ENCODE measurements around the gene ABCB8. TPM values are rescaled to one million over a fixed set of nuclear protein-coding genes. Genes with fewer than 3 reads are reported as not detected.
"Not testable (repeated sequence)": the region's sequence is repeated elsewhere in the genome, so short reads cannot be mapped to it uniquely, and the experiment has no call there.

ABCB8 gene
- total and polyA plus RNA-seq, 2 experiments from 2014 or later = 29.6 to 31.6 TPM

- Histone ChIP-seq H3F3A (ENCODE audit: insufficient read depth) (no peaks in the 10 kb centered on the region), H3K27me3 (replicated peaks; ENCODE audit: insufficient read depth) (peaks cover 19% of the 10 kb centered on the region), H3K4me2 (ENCODE audit: unreplicated experiment) (no peak overlapping the region), H2AFZ (no peak overlapping the region), H3K9me3 (ENCODE audit: low read depth) (no peaks in the 10 kb centered on the region), H3K9ac (no peak overlapping the region), H4K20me1 (ENCODE audit: insufficient read depth) (no peaks in the 10 kb centered on the region), H3K9me2 (ENCODE audit: insufficient read depth) (no peaks in the 10 kb centered on the region), H3K4me3 (no peak overlapping the region), H3K79me2 (ENCODE audit: insufficient read depth) (no peaks in the 10 kb centered on the region), H3K4me1 (ENCODE audit: insufficient read depth) (no peaks in the 10 kb centered on the region), H3K36me3 (ENCODE audit: low read depth) (no peaks in the 10 kb centered on the region), H3K27ac (no peak overlapping the region)
- DNase-seq = no peak
- TF ChIP-seq EZH2 (IDR thresholded peaks at IDR 0.05; ENCODE audit: insufficient read depth, poor library complexity, severe bottlenecking) (no peak), EZH2phosphoT487 (IDR thresholded peaks at IDR 0.05; ENCODE audit: insufficient read depth, low read depth) (no peak)
- in situ Hi-C loops (cut with MboI) = no loop called here
- 32 to 42% methylated on average over 4 to 7 of the region's 7 CpGs for WGBS, 2 experiments (ENCODE audit: low coverage in 1 of 2, low lambda C conversion rate in 2 of 2, missing lambda C conversion rate in 2 of 2)
Observed at GRCh38 chr7:151020231-151020630, 8.0 kb upstream of the ABCB8 start.

GRCh38 chr7:151023232-151023631 lies 5.0 kb upstream of the ABCB8 start:
- Histone ChIP-seq H3K36me3 (ENCODE audit: low read depth) (no peaks in the 10 kb centered on the region), H4K20me1 (ENCODE audit: insufficient read depth) (no peaks in the 10 kb centered on the region), H3K79me2 (ENCODE audit: insufficient read depth) (no peaks in the 10 kb centered on the region), H3F3A (ENCODE audit: insufficient read depth) (no peaks in the 10 kb centered on the region), H3K9me2 (ENCODE audit: insufficient read depth) (no peaks in the 10 kb centered on the region), H3K4me1 (ENCODE audit: insufficient read depth) (0 out of 2 replicates have a peak, but pooled peaks cover 3% of the 10 kb centered on the region), H3K4me2 (ENCODE audit: unreplicated experiment) (no peak overlapping the region), H3K27ac (no peak overlapping the region), H3K4me3 (no peak overlapping the region), H2AFZ (no peak overlapping the region), H3K9me3 (ENCODE audit: low read depth) (no peaks in the 10 kb centered on the region), H3K9ac (no peak overlapping the region), H3K27me3 (replicated peaks; ENCODE audit: insufficient read depth) (peaks cover 19% of the 10 kb centered on the region)
- WGBS, 2 experiments (ENCODE audit: low coverage in 1 of 2, low lambda C conversion rate in 2 of 2, missing lambda C conversion rate in 2 of 2) = 64 to 69% methylated on average over 10 of the region's 10 CpGs
- in situ Hi-C loops (cut with MboI) = no loop called here
- DNase-seq = no peak
- TF ChIP-seq EZH2 (IDR thresholded peaks at IDR 0.05; ENCODE audit: insufficient read depth, poor library complexity, severe bottlenecking) (no peak), EZH2phosphoT487 (IDR thresholded peaks at IDR 0.05; ENCODE audit: insufficient read depth, low read depth) (no peak)

- Histone ChIP-seq H3K27ac (no peak within 1 kb of the TSS), H3K79me2 (ENCODE audit: insufficient read depth) (peaks cover 8% of the 10 kb centered on the region), H3K9me2 (ENCODE audit: insufficient read depth) (no peaks in the 10 kb centered on the region), H3K4me1 (ENCODE audit: insufficient read depth) (peaks cover 9% of the 10 kb centered on the region; the same call in 1 of the 2 replicates), H3F3A (ENCODE audit: insufficient read depth) (no peaks in the 10 kb centered on the region), H3K9me3 (ENCODE audit: low read depth) (no peaks in the 10 kb centered on the region), H3K4me3 (no peak within 1 kb of the TSS), H4K20me1 (ENCODE audit: insufficient read depth) (no peaks in the 10 kb centered on the region), H3K9ac (no peak within 1 kb of the TSS), H3K36me3 (ENCODE audit: low read depth) (no peaks in the 10 kb centered on the region), H2AFZ (no peak within 1 kb of the TSS), H3K27me3 (replicated peaks; ENCODE audit: insufficient read depth) (peaks cover 14% of the 10 kb centered on the region), H3K4me2 (ENCODE audit: unreplicated experiment) (no peak within 1 kb of the TSS)
- 30 to 40% methylated on average over 4 of the region's 4 CpGs for WGBS, 2 experiments (ENCODE audit: low coverage in 1 of 2, low lambda C conversion rate in 2 of 2, missing lambda C conversion rate in 2 of 2)
- no peak for TF ChIP-seq EZH2phosphoT487 (IDR thresholded peaks at IDR 0.05; ENCODE audit: insufficient read depth, low read depth)
- no peak for TF ChIP-seq EZH2 (IDR thresholded peaks at IDR 0.05; ENCODE audit: insufficient read depth, poor library complexity, severe bottlenecking)
- no peak for DNase-seq
- in situ Hi-C loops (cut with MboI) = no loop called here
Observed at GRCh38 chr7:151024435-151025056, 3.7 kb upstream of the ABCB8 start, which contains the start of gene ATG9B. ATG9B (minus strand) TSS chr7:151024494; CDS start chr7:151024423, 71 bp downstream.

DNA sequence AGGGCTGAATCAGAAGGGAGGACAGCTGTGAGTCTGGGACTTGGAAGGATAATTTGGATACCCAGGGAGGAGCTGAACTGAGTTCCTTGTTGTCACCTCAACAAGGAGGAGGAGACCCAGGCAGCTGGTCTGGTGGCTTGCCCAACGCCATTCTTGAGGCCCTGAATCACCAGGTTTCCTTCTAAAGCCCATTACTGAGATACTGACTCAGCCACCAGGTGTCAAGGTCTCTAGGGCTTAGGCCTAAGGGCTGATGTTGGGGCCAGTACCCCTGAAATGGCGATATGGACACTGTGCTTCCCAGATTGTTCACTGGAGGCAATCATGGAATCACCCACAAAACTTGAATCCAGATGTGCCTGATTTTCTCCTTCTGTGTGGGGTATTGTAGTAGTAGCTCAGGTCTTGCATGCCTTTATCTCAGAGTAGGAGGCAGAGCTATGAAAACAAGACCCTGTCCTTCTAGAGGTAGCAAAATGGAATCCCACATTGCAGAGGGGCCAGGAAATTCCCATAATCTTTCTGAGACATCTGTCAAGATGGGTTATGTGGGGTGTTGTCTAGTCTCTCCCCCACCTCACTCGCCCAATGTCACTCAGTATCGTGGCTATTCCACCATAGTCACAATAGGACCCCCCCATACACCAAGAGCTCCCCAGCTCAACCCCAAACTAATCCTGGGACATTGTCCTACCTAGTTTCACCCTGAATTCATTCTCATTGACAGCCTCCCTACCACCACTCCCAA lies 2.2 kb upstream of the ABCB8 start:
- in situ Hi-C loops (cut with MboI) = no loop called here
- no peaks in the 10 kb centered on the region for H4K20me1 ChIP-seq (ENCODE audit: insufficient read depth)
- WGBS, 2 experiments (ENCODE audit: low coverage in 1 of 2, low lambda C conversion rate in 2 of 2, missing lambda C conversion rate in 2 of 2) = 61% methylated on average over 4 of the region's 4 CpGs
- no peak overlapping the region for H2AFZ ChIP-seq
- no peaks in the 10 kb centered on the region for H3K36me3 ChIP-seq (ENCODE audit: low read depth)
- peaks cover 10% of the 10 kb centered on the region; the same call in 1 of the 2 replicates for H3K4me1 ChIP-seq (ENCODE audit: insufficient read depth)
- H3K27ac ChIP-seq = no peak overlapping the region
- H3K9me3 ChIP-seq (ENCODE audit: low read depth) = no peaks in the 10 kb centered on the region
- peak; percentile 56 for DNase-seq
- no peaks in the 10 kb centered on the region for H3K9me2 ChIP-seq (ENCODE audit: insufficient read depth)
- H3K4me3 ChIP-seq = no peak overlapping the region
- no peaks in the 10 kb centered on the region for H3K27me3 ChIP-seq (replicated peaks; ENCODE audit: insufficient read depth)
- TF ChIP-seq EZH2phosphoT487 (IDR thresholded peaks at IDR 0.05; ENCODE audit: insufficient read depth, low read depth) = no peak
- no peak for TF ChIP-seq EZH2 (IDR thresholded peaks at IDR 0.05; ENCODE audit: insufficient read depth, poor library complexity, severe bottlenecking)
- H3K79me2 ChIP-seq (ENCODE audit: insufficient read depth) = peaks cover 18% of the 10 kb centered on the region
- H3K4me2 ChIP-seq (ENCODE audit: unreplicated experiment) = no peak overlapping the region
- H3K9ac ChIP-seq = no peak overlapping the region
- no peaks in the 10 kb centered on the region for H3F3A ChIP-seq (ENCODE audit: insufficient read depth)

DNA sequence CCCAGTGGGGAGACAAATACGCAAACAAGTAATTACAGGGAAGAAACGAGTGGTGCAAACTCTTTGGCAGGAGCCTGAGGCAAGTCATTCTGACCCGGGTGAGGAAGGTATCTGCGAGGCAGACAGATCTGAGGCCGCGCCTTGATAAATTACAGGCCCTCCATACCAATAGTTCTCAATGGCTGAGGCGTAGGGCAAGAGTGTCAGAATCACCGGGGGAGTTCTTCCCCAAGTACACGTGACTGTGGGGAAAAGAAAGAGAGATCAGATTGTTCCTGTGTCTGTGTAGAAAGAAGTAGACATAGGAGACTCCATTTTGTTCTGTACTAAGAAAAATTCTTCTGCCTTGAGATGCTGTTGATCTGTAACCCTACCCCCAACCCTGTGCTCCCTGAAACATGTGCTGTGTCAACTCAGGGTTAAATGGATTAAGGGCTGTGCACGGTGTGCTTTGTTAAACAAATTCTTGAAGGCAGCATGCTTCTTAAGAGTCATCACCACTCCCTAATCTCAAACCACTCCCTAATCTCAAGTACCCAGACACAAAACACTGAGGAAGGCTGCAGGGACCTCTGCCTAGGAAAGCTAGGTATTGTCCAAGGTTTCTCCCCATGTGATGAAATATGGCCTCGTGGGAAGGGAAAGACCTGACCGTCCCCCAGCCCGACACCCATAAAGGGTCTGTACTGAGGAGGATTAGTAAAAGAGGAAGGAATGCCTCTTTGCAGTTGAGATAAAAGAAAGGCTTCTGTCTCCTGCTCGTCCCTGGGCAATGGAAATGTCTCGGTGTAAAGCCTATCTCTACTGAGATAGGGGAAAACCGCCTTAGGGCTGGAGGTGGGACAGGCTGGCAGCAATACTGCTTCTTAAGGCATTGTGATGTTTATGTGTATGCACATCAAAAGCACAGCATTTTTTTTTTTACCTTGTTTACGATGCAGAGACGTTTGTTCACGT lies 1.2 kb upstream of the ABCB8 start:
- H3K27ac ChIP-seq; H3K27me3 ChIP-seq (replicated peaks; ENCODE audit: insufficient read depth); H3K4me3 ChIP-seq; H3F3A ChIP-seq (ENCODE audit: insufficient read depth); in situ Hi-C loops (cut with MboI); H3K9me3 ChIP-seq (ENCODE audit: low read depth); H3K36me3 ChIP-seq (ENCODE audit: low read depth); H3K9me2 ChIP-seq (ENCODE audit: insufficient read depth); H3K4me2 ChIP-seq (ENCODE audit: unreplicated experiment); DNase-seq; H4K20me1 ChIP-seq (ENCODE audit: insufficient read depth): not testable (repeated sequence)
- Histone ChIP-seq H3K79me2 (ENCODE audit: insufficient read depth) (peaks cover 19% of the 10 kb centered on the region), H2AFZ (peak overlapping the region; percentile 90), H3K4me1 (ENCODE audit: insufficient read depth) (peaks cover 10% of the 10 kb centered on the region; the same call in 1 of the 2 replicates), H3K9ac (peak overlapping the region; percentile 92)
- WGBS, 2 experiments (ENCODE audit: low coverage in 1 of 2, low lambda C conversion rate in 2 of 2, missing lambda C conversion rate in 2 of 2) = 39 to 41% methylated on average over 19 of the region's 19 CpGs

DNA sequence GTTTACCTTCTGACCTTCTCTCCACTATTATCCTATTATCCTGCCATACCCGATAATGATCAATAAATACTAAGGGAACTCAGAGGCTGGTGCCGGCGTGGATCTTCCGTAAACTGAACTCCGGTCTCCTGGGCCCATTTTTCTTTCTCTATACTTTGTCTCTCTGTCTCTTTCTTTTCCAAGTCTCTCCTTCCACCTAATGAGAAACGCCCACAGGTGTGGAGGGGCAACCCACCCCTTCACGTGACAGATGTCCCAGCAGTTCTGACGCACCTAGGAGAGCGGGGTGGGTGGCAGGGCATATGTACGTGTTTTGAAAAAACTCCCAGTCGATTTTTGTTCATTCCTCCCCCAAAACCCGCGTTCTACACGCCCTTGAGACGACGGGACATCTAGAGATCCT lies 521 bp upstream of the ABCB8 start:
- Histone ChIP-seq H3K27ac (peak overlapping the region; percentile 46), H3K4me3 (peak overlapping the region; percentile 88), H3K4me1 (ENCODE audit: insufficient read depth) (peaks cover 10% of the 10 kb centered on the region; the same call in 1 of the 2 replicates), H3K79me2 (ENCODE audit: insufficient read depth) (peaks cover 26% of the 10 kb centered on the region), H3K9ac (peak overlapping the region; percentile 92), H2AFZ (peak overlapping the region; percentile 90), H3K4me2 (ENCODE audit: unreplicated experiment) (peak overlapping the region; percentile 88)
- DNase-seq; in situ Hi-C loops (cut with MboI); H3F3A ChIP-seq (ENCODE audit: insufficient read depth); H3K27me3 ChIP-seq (replicated peaks; ENCODE audit: insufficient read depth); H3K9me2 ChIP-seq (ENCODE audit: insufficient read depth); H3K36me3 ChIP-seq (ENCODE audit: low read depth); H4K20me1 ChIP-seq (ENCODE audit: insufficient read depth); H3K9me3 ChIP-seq (ENCODE audit: low read depth): not testable (repeated sequence)
- WGBS, 2 experiments (ENCODE audit: low coverage in 1 of 2, low lambda C conversion rate in 2 of 2, missing lambda C conversion rate in 2 of 2) = 15 to 16% methylated on average over 16 of the region's 16 CpGs
